AML-193 (cell line): Measurements from ENCODE around the gene CDK15.

Experiments used
- DNase-seq, 2 experiments: peaks; one replicate each; lab custom pipeline; 2025; lab: John Stamatoyannopoulos, UW

The CDK15 gene

GRCh38 chr2:201866643-201867473, 60.5 kb downstream of the CDK15 start:
- no peak for DNase-seq

- no peak for DNase-seq
These were observed 65.1 kb downstream of the CDK15 start for GRCh38 chr2:201871471-201871870.

GRCh38 chr2:201872591-201872990, 66.3 kb downstream of the CDK15 start:
- no peak for DNase-seq

GRCh38 chr2:201879996-201880395, 73.7 kb downstream of the CDK15 start:
- no peak for DNase-seq

- DNase-seq: no peak
These were observed 74.2 kb downstream of the CDK15 start for GRCh38 chr2:201880579-201880978.

GRCh38 chr2:201880993-201881611, 74.8 kb downstream of the CDK15 start:
- no peak for DNase-seq

- DNase-seq: no peak
These were observed 75.4 kb downstream of the CDK15 start for GRCh38 chr2:201881741-201882140.

- DNase-seq: peak in 1 of 2 experiments; percentile 24
These were observed 76.2 kb downstream of the CDK15 start for GRCh38 chr2:201882353-201883090.

GRCh38 chr2:201883606-201884369, 77.5 kb downstream of the CDK15 start:
- DNase-seq: no peak

- no peak for DNase-seq
These were observed 80.2 kb downstream of the CDK15 start for GRCh38 chr2:201886504-201886903.

GRCh38 chr2:201887773-201888425, 81.6 kb downstream of the CDK15 start:
- DNase-seq: no peak

GRCh38 chr2:201888426-201888800, 82.1 kb downstream of the CDK15 start:
- DNase-seq: no peak

- DNase-seq: no peak
These were observed 84.1 kb downstream of the CDK15 start for GRCh38 chr2:201890453-201890852.

- no peak for DNase-seq
These were observed 85.3 kb downstream of the CDK15 start for GRCh38 chr2:201891676-201892075.

GRCh38 chr2:201892516-201892915, 86.2 kb downstream of the CDK15 start:
- no peak for DNase-seq

- DNase-seq: no peak
These were observed 94.0 kb downstream of the CDK15 start for GRCh38 chr2:201900362-201900761.

GRCh38 chr2:201901786-201902185, 95.4 kb downstream of the CDK15 start:
- no peak for DNase-seq

- DNase-seq: no peak
These were observed 98.4 kb downstream of the CDK15 start for GRCh38 chr2:201904538-201905420.

- DNase-seq: no peak
These were observed 100.6 kb downstream of the CDK15 start for GRCh38 chr2:201906777-201907562.

- no peak for DNase-seq
These were observed 101.2 kb downstream of the CDK15 start for GRCh38 chr2:201907563-201907881.
